ENCODE data around the gene NEK6.

The NEK6 gene

GRCh38 chr9:124355941-124356744, 98.4 kb downstream of the NEK6 start:
- H3K27ac ChIP-seq: peak overlapping the region; percentile 85
- TF ChIP-seq ZFX (IDR thresholded peaks at IDR 0.05): no peak
- TF ChIP-seq CTCF (conservative IDR thresholded peaks at IDR 0.05): no peak

GRCh38 chr9:124356745-124357390, 99.1 kb downstream of the NEK6 start:
- TF ChIP-seq ZFX (IDR thresholded peaks at IDR 0.05) (no peak), CTCF (conservative IDR thresholded peaks at IDR 0.05) (no peak)

GRCh38 chr9:124357721-124358361, 100.1 kb downstream of the NEK6 start:
- no peak for TF ChIP-seq ZFX (IDR thresholded peaks at IDR 0.05)
- TF ChIP-seq CTCF (conservative IDR thresholded peaks at IDR 0.05): no peak

More at GRCh38 chr9:124356745-124357390, 99.1 kb downstream of the NEK6 start:
- H3K27ac ChIP-seq: peak overlapping the region; percentile 85

GRCh38 chr9:124358631-124359030, 100.9 kb downstream of the NEK6 start:
- TF ChIP-seq ZFX (IDR thresholded peaks at IDR 0.05) (no peak), CTCF (conservative IDR thresholded peaks at IDR 0.05) (no peak)
- peak overlapping the region; percentile 85 for H3K27ac ChIP-seq

More at GRCh38 chr9:124357721-124358361, 100.1 kb downstream of the NEK6 start:
- peak overlapping the region; percentile 85 for H3K27ac ChIP-seq

- no peak overlapping the region for H3K27ac ChIP-seq
- TF ChIP-seq ZFX (IDR thresholded peaks at IDR 0.05) (no peak), CTCF (conservative IDR thresholded peaks at IDR 0.05) (no peak)
Observed at GRCh38 chr9:124359426-124359825, 101.7 kb downstream of the NEK6 start.

GRCh38 chr9:124359855-124360678, 102.3 kb downstream of the NEK6 start:
- TF ChIP-seq ZFX (IDR thresholded peaks at IDR 0.05) (no peak), CTCF (conservative IDR thresholded peaks at IDR 0.05) (no peak)
- H3K27ac ChIP-seq: no peak overlapping the region

Data from C4-2B (cell line).